ENCODE data around the gene TBC1D3I. TPM values are rescaled to one million over a fixed set of nuclear protein-coding genes. Genes with fewer than 3 reads are reported as not detected.
"Not testable (repeated sequence)": the region's sequence is repeated elsewhere in the genome, so short reads cannot be mapped to it uniquely, and the experiment has no call there.

The TBC1D3I gene
- total RNA-seq, 1 experiment from 2014 or later = not detected

- DNase-seq (ENCODE audit: low read depth) = not testable (repeated sequence)
Measured at GRCh38 chr17:36206486-36206821, 57.9 kb downstream of the TBC1D3I start.

GRCh38 chr17:36205637-36206485 lies 58.5 kb downstream of the TBC1D3I start:
- no peak for DNase-seq (ENCODE audit: low read depth)

DNA sequence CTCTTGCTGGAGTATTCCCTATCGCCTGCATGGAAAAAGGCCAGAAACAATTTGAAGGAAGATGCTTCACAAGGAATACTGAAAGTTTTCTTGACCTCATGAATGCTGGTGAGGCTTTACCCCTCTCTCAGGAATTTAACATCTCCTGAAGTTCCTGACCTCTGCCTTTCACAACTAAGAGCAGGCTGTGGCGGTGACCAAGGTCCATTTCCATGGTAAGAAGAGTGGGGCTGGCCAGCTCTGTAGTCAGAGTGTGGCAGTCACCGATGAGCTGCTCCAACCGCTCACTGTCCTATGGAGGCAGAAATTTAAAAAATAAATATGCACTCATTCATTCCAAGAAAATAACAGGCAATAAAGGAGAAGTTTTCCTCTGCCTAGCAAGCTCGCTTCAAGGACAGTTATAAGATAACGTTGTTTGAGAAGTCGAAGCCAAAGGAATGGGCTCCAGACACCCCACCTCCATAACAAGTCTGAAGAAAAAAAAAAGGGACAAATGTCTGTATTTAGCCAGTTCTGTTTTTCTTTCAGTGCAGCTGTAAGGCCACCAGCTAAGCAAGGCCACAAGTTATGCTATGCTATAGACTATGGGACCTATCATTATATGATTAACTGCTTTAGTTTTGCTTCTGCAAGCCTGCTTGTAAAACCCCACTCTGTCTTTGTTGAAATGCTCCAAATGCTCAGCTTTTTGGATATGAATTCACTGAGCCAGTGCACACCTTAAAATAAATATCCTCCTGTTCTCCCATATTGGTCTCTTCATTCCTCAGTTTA lies 59.5 kb downstream of the TBC1D3I start:
- DNase-seq (ENCODE audit: low read depth) = no peak

Other genes starting within 250 kb of the TBC1D3I start
- gene CCL23, start 246.6 kb downstream of the TBC1D3I start, total RNA-seq (2014; rRNA removed; shearing (Covaris generic)) = not detected in 2 replicates
- not detected in 2 replicates for gene CCL18, start 200.3 kb downstream of the TBC1D3I start, total RNA-seq (2014; rRNA removed; shearing (Covaris generic))
- gene CCL3, start 174.4 kb downstream of the TBC1D3I start, total RNA-seq (2014; rRNA removed; shearing (Covaris generic)) = 0.46 TPM in 1 of 2 replicates, not detected in the other
- not detected in 2 replicates for gene CCL4, start 160.7 kb downstream of the TBC1D3I start, total RNA-seq (2014; rRNA removed; shearing (Covaris generic))
- not detected in 2 replicates for gene TBC1D3B, start 87.9 kb downstream of the TBC1D3I start, total RNA-seq (2014; rRNA removed; shearing (Covaris generic))
- 1.7 TPM in 1 of 2 replicates, not detected in the other for gene CCL3L1, start 67.8 kb downstream of the TBC1D3I start, total RNA-seq (2014; rRNA removed; shearing (Covaris generic))
- 0.63 and 2.9 TPM in 2 replicates for gene CCL4L2, start 53.5 kb downstream of the TBC1D3I start, total RNA-seq (2014; rRNA removed; shearing (Covaris generic))
- not detected in 2 replicates for gene TBC1D3G, start 59.3 kb upstream of the TBC1D3I start, total RNA-seq (2014; rRNA removed; shearing (Covaris generic))
- gene TBC1D3H, start 123.9 kb upstream of the TBC1D3I start, total RNA-seq (2014; rRNA removed; shearing (Covaris generic)) = not detected in 2 replicates
- gene ZNHIT3, start 222.1 kb upstream of the TBC1D3I start, total RNA-seq (2014; rRNA removed; shearing (Covaris generic)) = 56.0 and 61.0 TPM in 2 replicates

Measured in Daoy (cell line).